PC-9 (cell line): Measurements from ENCODE around the gene RASSF4. TPM values are rescaled to one million over a fixed set of nuclear protein-coding genes. Genes with fewer than 3 reads are reported as not detected.

ENCODE experiments used
- BruUV-seq: library from RNA; stranded (reverse); fragments of 400-500 nt; replicated peaks from 2 replicates; lab custom pipeline; 2021; lab: Mats Ljungman, UMichigan
- CTCF ChIA-PET: fragments of 300-600 bp; sonication (Branson Sonifier 250); formaldehyde crosslinking; loops from one replicate; lab custom pipeline; 2022; ENCODE audit warnings: antibody characterized with exemption; lab: Charles Lee
- POLR2A ChIA-PET: fragments of 300-600 bp; sonication (Branson Sonifier 250); formaldehyde crosslinking; loops from one replicate; lab custom pipeline; 2022; ENCODE audit warnings: antibody characterized with exemption; ENCODE audit not compliant: unreplicated experiment; lab: Charles Lee
- DNase-seq, 2 experiments: peaks; one replicate each; pipeline versions ENCODE4 v3.0.0 to v3.0.0-alpha.2; 2015 to 2022; ENCODE audit warnings: mixed read lengths in 1 of 2
- H2AFZ ChIP-seq: fragments of 200-600 bp; sonication (generic); 2 replicates; pipeline ENCODE4 v1.8.1; 2017; ENCODE audit warnings: antibody characterized with exemption
- H3F3A ChIP-seq: fragments of 200-600 bp; sonication (generic); 2 replicates; pipeline ENCODE4 v1.8.1; 2017; ENCODE audit warnings: antibody characterized with exemption, mild to moderate bottlenecking, low read depth; ENCODE audit not compliant: insufficient read depth
- H3K27ac ChIP-seq: fragments of 200-600 bp; sonication (generic); 2 replicates; pipeline ENCODE4 v1.6.1; 2016; ENCODE audit warnings: mixed run types
- H3K27me3 ChIP-seq: fragments of 200-600 bp; sonication (generic); 2 replicates; pipeline ENCODE4 v1.6.1; 2016; ENCODE audit warnings: low read depth, mixed run types; ENCODE audit not compliant: insufficient read depth
- H3K36me3 ChIP-seq: fragments of 200-600 bp; sonication (generic); 2 replicates; pipeline ENCODE4 v1.6.1; 2016; ENCODE audit warnings: low read depth, mixed run types
- H3K4me1 ChIP-seq: fragments of 200-600 bp; sonication (generic); replicated peaks from 2 replicates; pipeline ENCODE4 v1.6.1; 2016; ENCODE audit warnings: mixed run types; ENCODE audit not compliant: insufficient read depth
- H3K4me2 ChIP-seq: fragments of 200-600 bp; sonication (generic); 2 replicates; pipeline ENCODE4 v1.6.1; 2017; ENCODE audit warnings: mixed run types
- H3K4me3 ChIP-seq: fragments of 200-600 bp; sonication (generic); 2 replicates; pipeline ENCODE4 v1.6.1; 2016; ENCODE audit warnings: mixed run types
- H3K79me2 ChIP-seq: fragments of 200-600 bp; sonication (generic); 2 replicates; pipeline ENCODE4 v1.6.1; 2017; ENCODE audit warnings: low read depth, mixed run types
- H3K9me2 ChIP-seq: fragments of 200-600 bp; sonication (generic); 2 replicates; pipeline ENCODE4 v1.8.1; 2017; ENCODE audit warnings: mild to moderate bottlenecking; ENCODE audit not compliant: insufficient read depth
- H3K9me3 ChIP-seq: fragments of 200-600 bp; sonication (generic); 2 replicates; pipeline ENCODE4 v1.8.1; 2016; ENCODE audit warnings: low read depth; ENCODE audit not compliant: insufficient read depth
- H4K20me1 ChIP-seq: fragments of 200-600 bp; sonication (generic); 2 replicates; pipeline ENCODE4 v1.8.1; 2017; ENCODE audit not compliant: insufficient read depth
- EZH2 ChIP-seq: fragments of 200-600 bp; sonication (generic); IDR thresholded peaks from 2 replicates; pipeline ENCODE4 v1.8.0; 2017; ENCODE audit warnings: antibody characterized with exemption, low read depth
- intact Hi-C: fragments of 100-400 bp; cut with micrococcal nuclease; formaldehyde crosslinking; loops from one replicate; pipeline ENCODE4 v1.10.0; 2022; ENCODE audit not compliant: unreplicated experiment
- total RNA-seq: library from RNA; stranded (reverse); gene quantifications from 2 replicates; pipeline ENCODE4 v1.2.3, GENCODE V29; 2021
- TF ChIP-seq, protein P1 (sequence below): fragments of 200-600 bp; sonication (generic); conservative IDR thresholded peaks from 2 replicates; pipeline ENCODE4 v1.6.1; 2017; ENCODE audit warnings: mixed run types, antibody characterized with exemption, mild to moderate bottlenecking, moderate library complexity

The RASSF4 gene
- total RNA-seq, 1 experiment from 2014 or later = 6.5 TPM

DNA sequence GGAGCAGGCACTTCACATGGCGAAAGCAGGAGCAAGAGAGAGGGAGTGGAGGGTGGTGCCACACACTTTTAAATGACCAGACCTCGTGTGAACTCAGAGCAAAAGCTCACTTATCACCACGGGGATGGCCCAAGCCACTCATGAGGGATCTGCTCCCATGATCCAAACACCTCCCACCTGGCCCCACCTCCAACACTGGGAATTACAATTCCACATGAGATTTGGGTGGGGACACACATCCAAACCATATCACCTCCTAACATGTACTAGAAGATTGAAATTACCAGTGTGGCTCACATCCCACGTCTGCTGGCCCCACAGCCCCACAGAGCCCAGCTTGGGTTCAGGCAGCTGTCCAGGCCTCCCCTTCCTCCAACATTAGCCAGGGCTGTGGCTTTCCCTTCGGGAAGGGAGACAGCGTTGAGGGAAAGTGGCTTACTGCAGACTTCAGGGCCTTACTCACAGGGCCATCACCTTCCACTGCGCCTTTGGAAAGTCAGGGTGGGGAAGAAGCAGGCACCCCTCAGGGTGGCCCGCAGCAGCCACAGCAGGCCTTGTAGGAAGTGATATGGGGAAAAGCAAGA is 11.3 kb downstream of the RASSF4 start:
- Histone ChIP-seq H3K4me2 (no peak overlapping the region), H2AFZ (no peak overlapping the region), H3K4me1 (peaks cover 17% of the 10 kb centered on the region), H3F3A (peaks cover 4% of the 10 kb centered on the region; the same call in 1 of the 2 replicates), H3K27me3 (no peaks in the 10 kb centered on the region), H3K4me3 (no peak overlapping the region), H4K20me1 (peaks cover 2% of the 10 kb centered on the region; the same call in 1 of the 2 replicates), H3K36me3 (no peaks in the 10 kb centered on the region), H3K9me3 (no peaks in the 10 kb centered on the region), H3K79me2 (no peaks in the 10 kb centered on the region), H3K27ac (no peak overlapping the region), H3K9me2 (no peaks in the 10 kb centered on the region)
- no peak for TF ChIP-seq EZH2
- TF ChIP-seq, protein P1, sequence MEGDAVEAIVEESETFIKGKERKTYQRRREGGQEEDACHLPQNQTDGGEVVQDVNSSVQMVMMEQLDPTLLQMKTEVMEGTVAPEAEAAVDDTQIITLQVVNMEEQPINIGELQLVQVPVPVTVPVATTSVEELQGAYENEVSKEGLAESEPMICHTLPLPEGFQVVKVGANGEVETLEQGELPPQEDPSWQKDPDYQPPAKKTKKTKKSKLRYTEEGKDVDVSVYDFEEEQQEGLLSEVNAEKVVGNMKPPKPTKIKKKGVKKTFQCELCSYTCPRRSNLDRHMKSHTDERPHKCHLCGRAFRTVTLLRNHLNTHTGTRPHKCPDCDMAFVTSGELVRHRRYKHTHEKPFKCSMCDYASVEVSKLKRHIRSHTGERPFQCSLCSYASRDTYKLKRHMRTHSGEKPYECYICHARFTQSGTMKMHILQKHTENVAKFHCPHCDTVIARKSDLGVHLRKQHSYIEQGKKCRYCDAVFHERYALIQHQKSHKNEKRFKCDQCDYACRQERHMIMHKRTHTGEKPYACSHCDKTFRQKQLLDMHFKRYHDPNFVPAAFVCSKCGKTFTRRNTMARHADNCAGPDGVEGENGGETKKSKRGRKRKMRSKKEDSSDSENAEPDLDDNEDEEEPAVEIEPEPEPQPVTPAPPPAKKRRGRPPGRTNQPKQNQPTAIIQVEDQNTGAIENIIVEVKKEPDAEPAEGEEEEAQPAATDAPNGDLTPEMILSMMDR = no peak
- ChIA-PET CTCF (no interaction called here), POLR2A (no interaction called here)
- no peak for DNase-seq
- no TSS peak for BruUV-seq
- intact Hi-C loops = no loop called here

DNA sequence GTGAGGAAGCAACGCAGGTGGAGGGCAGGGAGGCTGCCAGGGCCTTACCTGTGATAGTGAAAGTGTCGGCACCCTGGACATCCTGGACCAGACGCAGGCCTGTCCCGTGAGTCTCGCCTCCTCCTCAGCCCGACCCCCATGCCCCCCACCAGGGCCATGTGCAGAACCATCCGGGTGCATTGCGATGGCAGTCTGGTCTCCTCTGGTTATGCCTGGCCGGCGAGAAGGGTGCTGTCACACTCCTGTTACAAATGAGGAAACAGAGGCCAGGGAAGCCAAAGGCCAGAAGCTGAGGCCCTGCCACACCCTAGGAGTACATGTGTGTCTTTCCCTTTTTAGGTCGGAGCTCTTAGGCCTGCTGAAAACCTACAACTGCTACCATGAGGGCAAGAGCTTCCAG is 11.8 kb downstream of the RASSF4 start:
- Histone ChIP-seq H3K4me1 (peaks cover 23% of the 10 kb centered on the region), H3K4me2 (no peak overlapping the region), H3K9me3 (no peaks in the 10 kb centered on the region), H3K27ac (no peak overlapping the region), H3F3A (peaks cover 7% of the 10 kb centered on the region; the same call in 1 of the 2 replicates), H2AFZ (no peak overlapping the region), H3K9me2 (no peaks in the 10 kb centered on the region), H4K20me1 (peaks cover 5% of the 10 kb centered on the region; the same call in 1 of the 2 replicates), H3K79me2 (peaks cover 1% of the 10 kb centered on the region; the same call in 1 of the 2 replicates), H3K36me3 (no peaks in the 10 kb centered on the region), H3K27me3 (no peaks in the 10 kb centered on the region), H3K4me3 (no peak overlapping the region)
- BruUV-seq = no TSS peak
- TF ChIP-seq, protein P1 = no peak
- TF ChIP-seq EZH2 = no peak
- POLR2A ChIA-PET = no interaction called here
- CTCF ChIA-PET = no interaction called here
- DNase-seq = no peak
- intact Hi-C loops = no loop called here

DNA sequence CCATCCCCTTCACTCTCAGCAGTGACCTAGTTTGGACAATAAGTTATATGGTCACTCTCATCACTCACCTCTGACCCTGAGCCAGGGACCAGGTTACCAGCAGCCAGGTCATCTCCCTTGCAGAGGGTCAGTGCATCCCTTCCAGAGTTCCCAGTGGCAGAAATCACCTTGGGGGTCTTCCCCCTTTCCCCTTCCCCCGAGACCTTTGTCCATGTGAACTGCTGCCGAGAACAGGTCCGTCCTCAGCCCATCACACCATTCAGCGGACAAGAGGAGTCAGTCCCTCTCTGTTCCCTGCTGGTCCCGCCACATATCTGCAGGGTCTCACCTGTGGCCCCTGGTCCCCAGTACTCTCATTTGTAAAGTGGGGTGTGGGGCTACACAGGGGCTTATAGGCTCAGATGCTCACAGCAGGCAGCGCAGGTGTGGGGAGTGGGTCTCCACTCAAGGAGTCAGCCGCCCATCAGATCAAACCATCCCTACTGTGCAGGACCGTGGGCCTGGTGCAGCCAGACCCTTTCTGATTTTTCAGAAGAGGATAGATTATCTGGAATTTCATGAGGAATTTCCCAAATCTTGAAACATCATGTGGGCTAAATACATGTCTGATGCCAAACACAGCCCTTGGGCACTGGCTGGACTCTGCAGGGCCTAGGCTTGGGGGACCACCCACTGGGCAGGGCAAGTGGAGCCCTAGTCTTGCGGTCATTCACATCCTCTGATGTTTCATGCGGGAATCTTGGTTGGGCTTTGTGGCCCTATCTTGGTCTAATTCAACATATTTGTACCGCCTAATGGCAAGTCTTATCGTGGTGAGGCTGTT is 12.5 kb downstream of the RASSF4 start:
- H4K20me1 ChIP-seq = peaks cover 9% of the 10 kb centered on the region
- no peak overlapping the region for H3K4me2 ChIP-seq
- H3K4me1 ChIP-seq = peaks cover 30% of the 10 kb centered on the region
- no peaks in the 10 kb centered on the region for H3K36me3 ChIP-seq
- H3K9me3 ChIP-seq = no peaks in the 10 kb centered on the region
- H3K9me2 ChIP-seq = no peaks in the 10 kb centered on the region
- no peak overlapping the region for H2AFZ ChIP-seq
- no peak for DNase-seq
- H3F3A ChIP-seq = peaks cover 7% of the 10 kb centered on the region; the same call in 1 of the 2 replicates
- H3K4me3 ChIP-seq = no peak overlapping the region
- H3K79me2 ChIP-seq = peaks cover 8% of the 10 kb centered on the region
- intact Hi-C loops = no loop called here
- TF ChIP-seq, protein P1 = no peak
- no peak for TF ChIP-seq EZH2
- ChIA-PET CTCF (no interaction called here), POLR2A (no interaction called here)
- no peaks in the 10 kb centered on the region for H3K27me3 ChIP-seq
- no peak overlapping the region for H3K27ac ChIP-seq
- BruUV-seq = no TSS peak
